Measurements from ENCODE around the gene SMOC2.

SMOC2 gene

DNA sequence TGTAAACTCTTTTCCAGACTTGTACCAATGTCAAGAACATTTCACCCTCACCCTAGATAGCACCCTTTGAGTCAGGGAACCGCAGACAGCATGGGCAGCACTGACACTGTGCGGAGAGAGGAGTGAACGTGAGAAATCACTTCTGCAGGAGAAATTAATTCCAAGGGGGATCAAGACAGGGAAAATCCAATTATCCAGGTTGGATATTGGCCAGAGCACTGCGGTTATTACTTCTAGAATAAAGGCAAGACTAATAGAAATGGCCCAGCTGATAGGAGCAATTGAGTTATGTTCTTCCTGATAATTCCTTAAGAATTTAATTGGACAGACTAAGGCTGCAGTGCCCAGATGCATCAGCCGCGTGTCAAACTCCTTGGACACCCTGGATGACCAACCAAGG, 179.6 kb downstream of the SMOC2 start:
- Histone ChIP-seq H3K9me3 (ENCODE audit: control insufficient read depth, low read length) (no peaks in the 10 kb centered on the region), H3K4me1 (ENCODE audit: control insufficient read depth, insufficient read depth, low read length) (peaks cover 4% of the 10 kb centered on the region), H3K4me3 (ENCODE audit: low read length) (no peak overlapping the region), H3K9ac (ENCODE audit: low read length) (no peak overlapping the region), H3K36me3 (ENCODE audit: control insufficient read depth, insufficient read depth, low read length, severe bottlenecking) (no peaks in the 10 kb centered on the region), H3K27me3 (replicated peaks; ENCODE audit: control insufficient read depth, insufficient read depth, low read length) (peaks cover 3% of the 10 kb centered on the region)
- DNase-seq (ENCODE audit: low read depth), result no peak

DNA sequence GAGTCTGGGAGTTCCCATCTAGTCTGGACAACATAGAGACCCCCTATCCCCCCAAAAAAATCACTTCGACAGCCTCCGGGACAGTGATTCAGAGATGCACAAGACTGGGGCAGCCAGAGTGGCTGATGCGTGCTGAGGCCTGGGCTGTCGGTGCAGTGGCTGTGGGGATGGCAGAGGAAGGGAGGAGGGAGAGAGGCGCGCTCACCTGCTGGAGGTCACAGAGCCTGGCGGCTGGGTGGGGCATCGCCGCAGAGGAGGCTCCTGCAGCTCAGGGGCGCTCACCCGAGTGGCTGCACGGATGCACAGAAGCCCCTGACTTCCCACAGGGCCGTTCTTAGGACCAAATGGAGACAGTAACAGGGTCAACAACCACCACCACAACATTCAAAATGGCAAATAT, 182.8 kb downstream of the SMOC2 start:
- H3K9me3 ChIP-seq (ENCODE audit: control insufficient read depth, low read length), result no peaks in the 10 kb centered on the region
- DNase-seq (ENCODE audit: low read depth), result no peak
- peaks cover 3% of the 10 kb centered on the region for H3K27me3 ChIP-seq (replicated peaks; ENCODE audit: control insufficient read depth, insufficient read depth, low read length)
- no peak overlapping the region for H3K9ac ChIP-seq (ENCODE audit: low read length)
- no peaks in the 10 kb centered on the region for H3K4me1 ChIP-seq (ENCODE audit: control insufficient read depth, insufficient read depth, low read length)
- no peak overlapping the region for H3K4me3 ChIP-seq (ENCODE audit: low read length)
- no peaks in the 10 kb centered on the region for H3K36me3 ChIP-seq (ENCODE audit: control insufficient read depth, insufficient read depth, low read length, severe bottlenecking)

GRCh38 chr6:168624540-168624939, 183.6 kb downstream of the SMOC2 start:
- Histone ChIP-seq H3K27me3 (replicated peaks; ENCODE audit: control insufficient read depth, insufficient read depth, low read length) (peaks cover 3% of the 10 kb centered on the region), H3K36me3 (ENCODE audit: control insufficient read depth, insufficient read depth, low read length, severe bottlenecking) (no peaks in the 10 kb centered on the region), H3K4me3 (ENCODE audit: low read length) (no peak overlapping the region), H3K9ac (ENCODE audit: low read length) (no peak overlapping the region), H3K4me1 (ENCODE audit: control insufficient read depth, insufficient read depth, low read length) (no peaks in the 10 kb centered on the region), H3K9me3 (ENCODE audit: control insufficient read depth, low read length) (no peaks in the 10 kb centered on the region)
- no peak for DNase-seq (ENCODE audit: low read depth)

GRCh38 chr6:168624948-168625347, 184.0 kb downstream of the SMOC2 start:
- H3K4me1 ChIP-seq (ENCODE audit: control insufficient read depth, insufficient read depth, low read length), result no peaks in the 10 kb centered on the region
- H3K27me3 ChIP-seq (replicated peaks; ENCODE audit: control insufficient read depth, insufficient read depth, low read length), result peaks cover 2% of the 10 kb centered on the region
- H3K9ac ChIP-seq (ENCODE audit: low read length), result no peak overlapping the region
- peaks cover 2% of the 10 kb centered on the region for H3K9me3 ChIP-seq (ENCODE audit: control insufficient read depth, low read length)
- no peak for DNase-seq (ENCODE audit: low read depth)
- no peaks in the 10 kb centered on the region for H3K36me3 ChIP-seq (ENCODE audit: control insufficient read depth, insufficient read depth, low read length, severe bottlenecking)
- no peak overlapping the region for H3K4me3 ChIP-seq (ENCODE audit: low read length)

DNA sequence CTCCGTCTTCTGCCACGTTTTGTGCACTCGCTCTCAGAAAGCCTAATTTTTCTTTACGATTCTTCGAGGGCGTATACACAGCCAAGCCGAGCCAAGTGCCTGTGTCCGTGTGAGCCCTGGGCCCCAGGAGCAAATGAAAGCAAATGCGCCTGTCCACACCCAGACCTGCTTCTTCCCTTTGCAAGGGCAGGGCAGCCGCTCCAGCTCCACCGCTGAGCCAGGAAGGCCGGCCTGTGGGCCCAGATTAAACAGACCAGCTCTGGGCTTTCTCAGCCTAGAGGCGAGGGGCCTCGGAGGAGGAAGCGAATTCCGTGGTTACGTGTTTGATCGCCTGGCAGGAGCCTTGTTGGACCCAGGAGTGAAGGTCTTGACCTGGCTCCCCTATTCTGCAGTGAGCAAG, 184.6 kb downstream of the SMOC2 start:
- Histone ChIP-seq H3K27me3 (replicated peaks; ENCODE audit: control insufficient read depth, insufficient read depth, low read length) (no peaks in the 10 kb centered on the region), H3K4me3 (ENCODE audit: low read length) (no peak overlapping the region), H3K9me3 (ENCODE audit: control insufficient read depth, low read length) (peaks cover 3% of the 10 kb centered on the region), H3K9ac (ENCODE audit: low read length) (no peak overlapping the region), H3K36me3 (ENCODE audit: control insufficient read depth, insufficient read depth, low read length, severe bottlenecking) (no peaks in the 10 kb centered on the region), H3K4me1 (ENCODE audit: control insufficient read depth, insufficient read depth, low read length) (no peaks in the 10 kb centered on the region)
- no peak for DNase-seq (ENCODE audit: low read depth)

GRCh38 chr6:168626046-168626602, 185.1 kb downstream of the SMOC2 start:
- H3K9me3 ChIP-seq (ENCODE audit: control insufficient read depth, low read length), result peaks cover 3% of the 10 kb centered on the region
- H3K27me3 ChIP-seq (replicated peaks; ENCODE audit: control insufficient read depth, insufficient read depth, low read length), result no peaks in the 10 kb centered on the region
- no peaks in the 10 kb centered on the region for H3K4me1 ChIP-seq (ENCODE audit: control insufficient read depth, insufficient read depth, low read length)
- H3K4me3 ChIP-seq (ENCODE audit: low read length), result no peak overlapping the region
- H3K9ac ChIP-seq (ENCODE audit: low read length), result no peak overlapping the region
- no peaks in the 10 kb centered on the region for H3K36me3 ChIP-seq (ENCODE audit: control insufficient read depth, insufficient read depth, low read length, severe bottlenecking)
- DNase-seq (ENCODE audit: low read depth), result no peak

GRCh38 chr6:168627506-168628175, 186.7 kb downstream of the SMOC2 start:
- Histone ChIP-seq H3K4me3 (ENCODE audit: low read length) (no peak overlapping the region), H3K9ac (ENCODE audit: low read length) (no peak overlapping the region), H3K9me3 (ENCODE audit: control insufficient read depth, low read length) (peaks cover 3% of the 10 kb centered on the region), H3K27me3 (replicated peaks; ENCODE audit: control insufficient read depth, insufficient read depth, low read length) (no peaks in the 10 kb centered on the region), H3K4me1 (ENCODE audit: control insufficient read depth, insufficient read depth, low read length) (no peaks in the 10 kb centered on the region), H3K36me3 (ENCODE audit: control insufficient read depth, insufficient read depth, low read length, severe bottlenecking) (no peaks in the 10 kb centered on the region)
- no peak for DNase-seq (ENCODE audit: low read depth)

DNA sequence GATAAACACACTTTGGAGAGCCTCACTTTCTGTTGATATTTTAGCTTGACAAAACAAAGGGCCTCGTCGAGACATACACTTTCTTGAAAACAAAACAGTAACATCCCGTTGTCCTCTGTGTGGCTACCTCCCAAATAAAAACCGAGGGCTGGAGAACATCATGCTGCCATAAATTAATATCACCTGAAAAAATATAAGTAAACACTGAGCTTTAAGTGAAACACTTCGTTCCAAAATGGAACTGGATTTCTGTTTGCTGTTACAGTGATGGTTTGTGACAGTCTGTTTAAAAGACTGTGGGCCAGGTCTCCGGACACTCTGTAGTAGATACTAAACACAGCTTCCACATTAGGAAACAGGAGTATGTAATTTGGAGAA, 187.2 kb downstream of the SMOC2 start:
- H3K4me3 ChIP-seq (ENCODE audit: low read length), result no peak overlapping the region
- H3K36me3 ChIP-seq (ENCODE audit: control insufficient read depth, insufficient read depth, low read length, severe bottlenecking), result no peaks in the 10 kb centered on the region
- no peak overlapping the region for H3K9ac ChIP-seq (ENCODE audit: low read length)
- no peaks in the 10 kb centered on the region for H3K4me1 ChIP-seq (ENCODE audit: control insufficient read depth, insufficient read depth, low read length)
- DNase-seq (ENCODE audit: low read depth), result no peak
- H3K27me3 ChIP-seq (replicated peaks; ENCODE audit: control insufficient read depth, insufficient read depth, low read length), result no peaks in the 10 kb centered on the region
- peaks cover 3% of the 10 kb centered on the region for H3K9me3 ChIP-seq (ENCODE audit: control insufficient read depth, low read length)

GRCh38 chr6:168628732-168629245, 187.8 kb downstream of the SMOC2 start:
- Histone ChIP-seq H3K36me3 (ENCODE audit: control insufficient read depth, insufficient read depth, low read length, severe bottlenecking) (no peaks in the 10 kb centered on the region), H3K4me1 (ENCODE audit: control insufficient read depth, insufficient read depth, low read length) (no peaks in the 10 kb centered on the region), H3K4me3 (ENCODE audit: low read length) (no peak overlapping the region), H3K9me3 (ENCODE audit: control insufficient read depth, low read length) (peaks cover 4% of the 10 kb centered on the region), H3K27me3 (replicated peaks; ENCODE audit: control insufficient read depth, insufficient read depth, low read length) (no peaks in the 10 kb centered on the region), H3K9ac (ENCODE audit: low read length) (no peak overlapping the region)
- DNase-seq (ENCODE audit: low read depth), result no peak

GRCh38 chr6:168631564-168631963, 190.6 kb downstream of the SMOC2 start:
- no peak for DNase-seq (ENCODE audit: low read depth)
- Histone ChIP-seq H3K4me1 (ENCODE audit: control insufficient read depth, insufficient read depth, low read length) (no peaks in the 10 kb centered on the region), H3K4me3 (ENCODE audit: low read length) (no peak overlapping the region), H3K36me3 (ENCODE audit: control insufficient read depth, insufficient read depth, low read length, severe bottlenecking) (no peaks in the 10 kb centered on the region), H3K9ac (ENCODE audit: low read length) (no peak overlapping the region), H3K9me3 (ENCODE audit: control insufficient read depth, low read length) (peaks cover 8% of the 10 kb centered on the region), H3K27me3 (replicated peaks; ENCODE audit: control insufficient read depth, insufficient read depth, low read length) (no peaks in the 10 kb centered on the region)

DNA sequence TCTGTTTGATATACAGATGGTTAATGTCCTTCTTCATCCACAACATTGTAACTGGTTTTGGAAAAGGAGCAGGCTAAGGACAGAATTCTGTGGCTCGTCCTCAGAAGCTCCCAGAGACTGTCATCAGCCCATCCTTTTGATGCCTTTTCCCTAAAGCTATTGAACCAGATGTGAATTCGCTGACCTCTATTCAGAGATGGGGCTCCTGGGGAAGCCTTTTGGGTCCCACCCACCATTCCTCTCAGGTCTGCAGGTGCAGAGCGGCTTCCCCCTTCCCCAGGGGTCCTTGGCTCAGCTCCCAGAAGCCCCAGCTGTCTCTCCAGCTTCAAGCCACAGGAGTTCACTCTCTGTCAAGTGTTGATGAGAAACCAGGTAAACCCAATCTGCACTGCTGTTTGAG, 191.7 kb downstream of the SMOC2 start:
- Histone ChIP-seq H3K9ac (ENCODE audit: low read length) (no peak overlapping the region), H3K36me3 (ENCODE audit: control insufficient read depth, insufficient read depth, low read length, severe bottlenecking) (no peaks in the 10 kb centered on the region), H3K4me1 (ENCODE audit: control insufficient read depth, insufficient read depth, low read length) (no peaks in the 10 kb centered on the region), H3K27me3 (replicated peaks; ENCODE audit: control insufficient read depth, insufficient read depth, low read length) (no peaks in the 10 kb centered on the region), H3K9me3 (ENCODE audit: control insufficient read depth, low read length) (peaks cover 8% of the 10 kb centered on the region), H3K4me3 (ENCODE audit: low read length) (no peak overlapping the region)
- DNase-seq (ENCODE audit: low read depth), result no peak
